Effector memory CD4-positive, alpha-beta T cell (primary cell): ENCODE measurements around the gene ITPRID1.

Experiments used
- DNase-seq, 3 donors: peaks; one replicate each; pipeline ENCODE4 v3.0.0-alpha.2; 2020
- H3K27ac ChIP-seq: 2 replicates; pipeline ENCODE4 v1.7.0; 2013; ENCODE audit warnings: mild to moderate bottlenecking, low read length, moderate library complexity; ENCODE audit not compliant: insufficient read depth, poor library complexity, severe bottlenecking
- H3K27me3 ChIP-seq: replicated peaks from 2 replicates; pipeline ENCODE4 v1.7.0; 2013; ENCODE audit warnings: mild to moderate bottlenecking, low read length; ENCODE audit not compliant: insufficient read depth, control insufficient read depth, poor library complexity, severe bottlenecking
- H3K36me3 ChIP-seq: 2 replicates; pipeline ENCODE4 v1.7.0; 2013; ENCODE audit warnings: mild to moderate bottlenecking, low read length, moderate library complexity; ENCODE audit not compliant: control insufficient read depth, insufficient read depth
- H3K4me1 ChIP-seq: 2 replicates; pipeline ENCODE4 v1.7.0; 2013; ENCODE audit warnings: low read length, mild to moderate bottlenecking; ENCODE audit not compliant: control insufficient read depth, insufficient read depth, poor library complexity, severe bottlenecking
- H3K4me3 ChIP-seq: 2 replicates; pipeline ENCODE4 v1.7.0; 2013; ENCODE audit warnings: low read length, low read depth, mild to moderate bottlenecking; ENCODE audit not compliant: insufficient read depth, poor library complexity, severe bottlenecking
- H3K9me3 ChIP-seq: 2 replicates; pipeline ENCODE4 v1.7.0; 2013; ENCODE audit warnings: mild to moderate bottlenecking, low read length, moderate library complexity; ENCODE audit not compliant: control insufficient read depth

Gene ITPRID1

GRCh38 chr7:31687024-31687748 lies 173.3 kb downstream of the ITPRID1 start, which contains the start of gene PPP1R17:
Gene PPP1R17, plus strand, starts transcription at chr7:31687215. Its CDS starts 5,227 bp downstream, at chr7:31692442.
- no peaks in the 10 kb centered on the region for H3K36me3 ChIP-seq
- no peaks in the 10 kb centered on the region for H3K4me1 ChIP-seq
- H3K4me3 ChIP-seq = no peak within 1 kb of the TSS
- H3K9me3 ChIP-seq = no peaks in the 10 kb centered on the region
- H3K27me3 ChIP-seq = no peaks in the 10 kb centered on the region
- DNase-seq = no peak
- H3K27ac ChIP-seq = no peak within 1 kb of the TSS

- Histone ChIP-seq H3K36me3 (no peaks in the 10 kb centered on the region), H3K4me3 (no peak overlapping the region), H3K4me1 (no peaks in the 10 kb centered on the region), H3K9me3 (no peaks in the 10 kb centered on the region), H3K27me3 (no peaks in the 10 kb centered on the region), H3K27ac (no peak overlapping the region)
- no peak for DNase-seq
Observed at GRCh38 chr7:31688372-31688771, 174.5 kb downstream of the ITPRID1 start.

DNA sequence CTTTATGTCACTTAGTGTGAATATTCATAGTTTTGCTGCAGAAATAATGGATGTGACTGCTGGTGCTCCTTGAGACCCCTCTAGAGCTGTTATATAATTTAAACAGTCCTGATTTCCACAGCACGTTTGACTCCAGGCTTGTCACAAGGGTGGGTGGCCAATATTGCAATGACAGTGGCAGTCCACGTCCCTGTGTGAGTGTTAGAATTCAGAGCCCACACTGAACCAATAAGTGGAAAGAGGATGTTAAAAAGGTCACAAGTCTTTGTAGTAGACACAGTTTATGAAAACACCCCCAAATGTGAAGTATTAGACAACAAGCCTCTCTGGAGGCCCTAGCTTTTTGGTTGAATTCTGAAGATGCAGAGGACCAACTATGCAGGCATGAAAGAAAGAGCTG lies 175.1 kb downstream of the ITPRID1 start:
- H3K4me3 ChIP-seq = no peak overlapping the region
- H3K9me3 ChIP-seq = no peaks in the 10 kb centered on the region
- no peaks in the 10 kb centered on the region for H3K27me3 ChIP-seq
- no peaks in the 10 kb centered on the region for H3K4me1 ChIP-seq
- no peak overlapping the region for H3K27ac ChIP-seq
- DNase-seq = no peak
- H3K36me3 ChIP-seq = no peaks in the 10 kb centered on the region

GRCh38 chr7:31690935-31691334 lies 177.0 kb downstream of the ITPRID1 start:
- H3K4me3 ChIP-seq = no peak overlapping the region
- H3K27me3 ChIP-seq = no peaks in the 10 kb centered on the region
- no peaks in the 10 kb centered on the region for H3K4me1 ChIP-seq
- no peaks in the 10 kb centered on the region for H3K36me3 ChIP-seq
- H3K9me3 ChIP-seq = no peaks in the 10 kb centered on the region
- no peak for DNase-seq
- no peak overlapping the region for H3K27ac ChIP-seq

GRCh38 chr7:31692451-31692850 lies 178.6 kb downstream of the ITPRID1 start:
- Histone ChIP-seq H3K27me3 (no peaks in the 10 kb centered on the region), H3K4me3 (no peak overlapping the region), H3K9me3 (no peaks in the 10 kb centered on the region), H3K27ac (no peak overlapping the region), H3K4me1 (no peaks in the 10 kb centered on the region), H3K36me3 (no peaks in the 10 kb centered on the region)
- no peak for DNase-seq

DNA sequence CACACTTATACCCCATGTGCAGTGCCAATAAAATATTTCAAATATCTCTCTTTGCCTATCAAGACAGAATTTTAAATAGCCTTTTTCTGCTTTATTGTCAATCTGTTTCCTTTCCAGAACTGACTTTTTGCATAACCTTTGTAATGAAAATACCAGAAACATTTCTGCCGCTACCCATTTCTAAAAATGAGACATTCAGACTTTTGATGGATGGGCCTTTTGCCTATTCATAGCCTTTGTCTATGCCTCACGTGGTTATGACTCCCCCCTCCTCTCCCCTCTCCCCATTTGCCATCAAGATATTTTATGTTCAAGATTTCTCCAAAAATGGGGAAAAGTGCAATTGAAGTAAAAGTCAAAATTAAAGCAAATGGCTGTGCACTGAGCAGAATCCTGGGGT lies 179.0 kb downstream of the ITPRID1 start:
- Histone ChIP-seq H3K9me3 (no peaks in the 10 kb centered on the region), H3K27me3 (no peaks in the 10 kb centered on the region), H3K4me3 (no peak overlapping the region), H3K27ac (no peak overlapping the region), H3K4me1 (no peaks in the 10 kb centered on the region), H3K36me3 (no peaks in the 10 kb centered on the region)
- DNase-seq = no peak

DNA sequence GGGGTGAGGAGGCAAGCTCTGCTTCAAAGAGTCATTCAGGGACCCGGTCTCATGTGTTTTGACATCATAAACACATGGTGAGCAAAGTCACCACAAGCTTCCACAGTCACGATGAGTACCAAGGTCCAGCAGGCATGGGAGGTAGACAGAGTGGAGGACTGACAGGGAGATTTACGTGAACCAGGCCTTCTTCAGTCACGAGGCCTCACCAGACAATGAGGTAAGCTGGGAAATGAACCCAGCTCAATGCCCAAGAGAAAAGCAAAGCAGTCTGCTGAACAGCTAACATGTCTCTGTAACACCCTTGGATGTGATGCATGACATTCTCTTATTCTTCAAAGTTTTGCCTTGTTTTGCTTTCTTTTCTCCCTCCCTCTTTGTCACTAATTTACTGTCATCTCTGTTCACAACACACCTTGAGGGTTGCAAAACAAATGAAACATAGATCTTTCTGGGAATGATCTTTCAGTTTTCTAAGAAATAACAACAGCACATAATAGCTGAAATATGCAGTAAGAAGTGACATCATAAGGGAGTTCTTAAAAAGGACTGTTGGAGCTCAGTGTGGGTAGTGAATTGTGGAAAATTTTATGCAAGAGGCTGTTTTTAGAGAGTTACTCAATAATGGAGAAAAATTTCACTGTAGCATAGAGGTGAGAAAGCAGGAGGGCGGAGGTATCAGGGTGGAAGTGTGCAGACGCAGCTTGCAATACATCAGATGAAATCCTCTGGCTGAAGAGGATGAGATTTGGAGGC lies 182.1 kb downstream of the ITPRID1 start:
- Histone ChIP-seq H3K9me3 (no peaks in the 10 kb centered on the region), H3K27ac (no peak overlapping the region), H3K4me1 (no peaks in the 10 kb centered on the region), H3K4me3 (no peak overlapping the region), H3K27me3 (no peaks in the 10 kb centered on the region), H3K36me3 (no peaks in the 10 kb centered on the region)
- DNase-seq = no peak

DNA sequence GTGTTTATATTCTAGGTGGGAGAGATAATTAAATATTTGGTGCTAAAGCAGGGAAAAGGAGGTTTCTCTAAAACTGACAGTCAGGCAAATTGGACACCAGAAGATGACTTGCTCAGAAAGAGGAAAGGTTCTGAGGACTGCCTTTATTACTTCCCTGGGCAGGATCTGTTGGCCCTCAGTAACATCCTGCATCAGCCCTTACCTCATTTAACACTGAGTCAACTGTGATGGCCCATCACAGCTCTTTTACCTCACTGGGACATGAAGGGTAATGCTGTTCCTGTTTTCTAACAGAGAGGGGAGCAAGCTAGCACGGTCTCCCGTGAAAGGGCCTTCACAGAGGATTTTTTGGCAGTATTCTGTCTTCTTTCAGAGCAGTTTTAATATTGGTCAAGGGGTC lies 185.2 kb downstream of the ITPRID1 start:
- H3K27ac ChIP-seq = no peak overlapping the region
- no peaks in the 10 kb centered on the region for H3K27me3 ChIP-seq
- DNase-seq = no peak
- no peaks in the 10 kb centered on the region for H3K36me3 ChIP-seq
- H3K4me1 ChIP-seq = no peaks in the 10 kb centered on the region
- H3K9me3 ChIP-seq = no peaks in the 10 kb centered on the region
- no peak overlapping the region for H3K4me3 ChIP-seq

- Histone ChIP-seq H3K9me3 (no peaks in the 10 kb centered on the region), H3K27me3 (no peaks in the 10 kb centered on the region), H3K36me3 (no peaks in the 10 kb centered on the region), H3K4me1 (no peaks in the 10 kb centered on the region), H3K4me3 (no peak overlapping the region), H3K27ac (no peak overlapping the region)
- DNase-seq = no peak
Observed at GRCh38 chr7:31702354-31702753, 188.5 kb downstream of the ITPRID1 start.

GRCh38 chr7:31705377-31705776 lies 191.5 kb downstream of the ITPRID1 start:
- no peak overlapping the region for H3K4me3 ChIP-seq
- H3K9me3 ChIP-seq = no peaks in the 10 kb centered on the region
- no peaks in the 10 kb centered on the region for H3K27me3 ChIP-seq
- H3K36me3 ChIP-seq = no peaks in the 10 kb centered on the region
- no peak overlapping the region for H3K27ac ChIP-seq
- no peak for DNase-seq
- H3K4me1 ChIP-seq = no peaks in the 10 kb centered on the region
